OCI-LY1 (cell line): ENCODE results near the gene IFT25.

Source experiments
- CTCF ChIP-seq: fragments of 200-600 bp; sonication (generic), shearing (Covaris generic); IDR thresholded peaks from 2 replicates; pipeline ENCODE4 v1.5.1; 2017; ENCODE audit warnings: mild to moderate bottlenecking, antibody characterized with exemption, low read length, moderate library complexity, mixed read lengths
- EZH2 ChIP-seq: fragments of 200-600 bp; sonication (generic), shearing (Covaris generic); IDR thresholded peaks from 2 replicates; pipeline ENCODE4 v1.8.0; 2017; ENCODE audit warnings: borderline replicate concordance, mixed run types, mild to moderate bottlenecking, antibody characterized with exemption, low read length, moderate library complexity, mixed read lengths

GRCh38 chr1:53943490-53944043 lies 1.9 kb downstream of the IFT25 start:
- TF ChIP-seq CTCF (no peak), EZH2 (no peak)
